RWPE2 (cell line): ENCODE measurements around the gene NR1D1.

Source experiments
- ATAC-seq: fragments of 200-7000 bp; cut with Tn5 transposase; 3 replicates; pipeline ENCODE4 v1.9.1; 2021; ENCODE audit warnings: low read depth
- DNase-seq: peaks from one replicate; pipeline ENCODE4 v3.0.0-alpha.2; 2020; ENCODE audit warnings: low spot score
- H3K27ac ChIP-seq: fragments of 450-650 bp; 2 replicates; pipeline ENCODE4 v1.5.1; 2017; ENCODE audit warnings: mild to moderate bottlenecking; ENCODE audit not compliant: poor library complexity, severe bottlenecking
- H3K27me3 ChIP-seq: fragments of 250-450 bp; sonication (Bioruptor Pico); 2 replicates; pipeline ENCODE4 v1.5.1; 2021; ENCODE audit warnings: mild to moderate bottlenecking, moderate library complexity; ENCODE audit not compliant: insufficient read depth, poor library complexity, severe bottlenecking
- H3K36me3 ChIP-seq: fragments of 250-450 bp; sonication (Bioruptor Pico); 2 replicates; pipeline ENCODE4 v1.5.1; 2020; ENCODE audit warnings: low read depth, mild to moderate bottlenecking, moderate library complexity
- H3K4me1 ChIP-seq: fragments of 250-450 bp; sonication (Bioruptor Pico); 2 replicates; pipeline ENCODE4 v1.5.1; 2021; ENCODE audit warnings: mild to moderate bottlenecking, moderate library complexity; ENCODE audit not compliant: insufficient read depth, poor library complexity, severe bottlenecking
- H3K4me3 ChIP-seq: fragments of 250-450 bp; sonication (Bioruptor Pico); 2 replicates; pipeline ENCODE4 v1.5.1; 2021; ENCODE audit warnings: mild to moderate bottlenecking, moderate library complexity; ENCODE audit not compliant: severe bottlenecking
- H3K9me3 ChIP-seq: fragments of 250-450 bp; sonication (Bioruptor Pico); 2 replicates; pipeline ENCODE4 v1.5.1; 2021; ENCODE audit warnings: mild to moderate bottlenecking, moderate library complexity; ENCODE audit not compliant: severe bottlenecking
- CTCF ChIP-seq: fragments of 450-650 bp; IDR thresholded peaks from one replicate; pipeline ENCODE4 v1.5.1; 2017; ENCODE audit warnings: mild to moderate bottlenecking, moderate library complexity; ENCODE audit not compliant: poor library complexity, severe bottlenecking

NR1D1 gene

GRCh38 chr17:40063187-40063771 lies 37.1 kb downstream of the NR1D1 start:
- Histone ChIP-seq H3K27ac (peak overlapping the region; percentile 52), H3K4me1 (peaks cover 20% of the 10 kb centered on the region), H3K4me3 (peak overlapping the region; percentile 100), H3K27me3 (no peaks in the 10 kb centered on the region), H3K9me3 (no peaks in the 10 kb centered on the region), H3K36me3 (no peaks in the 10 kb centered on the region)
- DNase-seq (no peak), ATAC-seq (peak; percentile 45)
- no peak for TF ChIP-seq CTCF

GRCh38 chr17:40062329-40063186 lies 37.8 kb downstream of the NR1D1 start, which contains the start of gene THRA:
Gene THRA (plus strand): TSS chr17:40062965. CDS start chr17:40074489, 11,524 bp downstream.
- TF ChIP-seq CTCF, result peak; percentile 80
- H3K9me3 ChIP-seq, result no peaks in the 10 kb centered on the region
- peak; percentile 58 for ATAC-seq

GRCh38 chr17:40061609-40062038 lies 38.8 kb downstream of the NR1D1 start:
- DNase-seq (no peak), ATAC-seq (no peak)
- Histone ChIP-seq H3K27ac (no peak overlapping the region), H3K9me3 (no peaks in the 10 kb centered on the region), H3K4me1 (peaks cover 15% of the 10 kb centered on the region), H3K27me3 (no peaks in the 10 kb centered on the region), H3K36me3 (no peaks in the 10 kb centered on the region), H3K4me3 (no peak overlapping the region)
- no peak for TF ChIP-seq CTCF

More at GRCh38 chr17:40062329-40063186, 37.8 kb downstream of the NR1D1 start, which contains the start of gene THRA:
- DNase-seq, result no peak
- Histone ChIP-seq H3K27ac (peak within 1 kb of the TSS; percentile 52), H3K36me3 (no peaks in the 10 kb centered on the region), H3K27me3 (no peaks in the 10 kb centered on the region), H3K4me3 (peak within 1 kb of the TSS; percentile 100), H3K4me1 (peaks cover 15% of the 10 kb centered on the region)

GRCh38 chr17:40060887-40061608 lies 39.3 kb downstream of the NR1D1 start:
- TF ChIP-seq CTCF, result no peak
- H3K27me3 ChIP-seq, result no peaks in the 10 kb centered on the region

More at GRCh38 chr17:40060887-40061608, 39.3 kb downstream of the NR1D1 start:
- Histone ChIP-seq H3K27ac (no peak overlapping the region), H3K9me3 (no peaks in the 10 kb centered on the region), H3K4me1 (peaks cover 15% of the 10 kb centered on the region), H3K4me3 (no peak overlapping the region), H3K36me3 (no peaks in the 10 kb centered on the region)
- ATAC-seq, result no peak
- DNase-seq, result no peak
